GM19395 (cell line): ENCODE measurements around the gene KCNK5.

Experiments used
- ATAC-seq: cut with Tn5 transposase; IDR thresholded peaks from one replicate; pipeline ENCODE4 v1.9.1; 2021; ENCODE audit warnings: mild to moderate bottlenecking, moderate library complexity; ENCODE audit not compliant: unreplicated experiment

Gene KCNK5

GRCh38 chr6:39143238-39143930 lies 85.9 kb downstream of the KCNK5 start:
- ATAC-seq: no peak

- ATAC-seq: no peak
Measured at GRCh38 chr6:39140556-39141167, 88.6 kb downstream of the KCNK5 start.
